ENCODE measurements around the gene SHOC2. TPM values are rescaled to one million over a fixed set of nuclear protein-coding genes. Genes with fewer than 3 reads are reported as not detected.

Gene SHOC2
- total and polyA plus RNA-seq, 2 of the 8 experiments (the other 6 are each of a cell fraction or from before 2014, with no cell fraction given), result 7.6 to 28.2 TPM

DNA sequence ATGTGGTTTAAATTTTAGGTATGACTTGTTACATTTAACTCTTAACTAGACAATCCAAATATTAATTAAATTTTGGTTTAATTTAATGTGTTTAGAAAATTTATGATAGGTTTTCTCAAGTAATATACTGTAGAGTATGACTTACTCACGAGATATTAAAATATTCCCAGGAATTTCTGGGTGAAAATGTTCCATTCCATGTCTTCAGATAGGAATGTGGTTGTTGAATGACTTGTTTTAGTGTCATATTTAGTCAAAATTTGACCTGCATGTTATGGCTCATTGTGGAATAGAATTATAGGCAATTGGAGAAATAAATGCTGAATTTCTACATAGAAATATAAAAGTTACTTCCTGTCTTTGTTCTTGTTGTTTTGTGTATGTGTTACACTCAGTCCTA, 46.7 kb downstream of the SHOC2 start (continued):
- TF ChIP-seq SP4 (IDR thresholded peaks at IDR 0.05; ENCODE audit: low read length) (no peak), HDAC6 (IDR thresholded peaks at IDR 0.05; ENCODE audit: low read depth, low read length) (no peak), ASH2L (IDR thresholded peaks at IDR 0.05; ENCODE audit: low read length) (no peak), TEAD4 (IDR thresholded peaks at IDR 0.05; ENCODE audit: low read depth, low read length) (no peak)

All from H1 (cell line).